Keratinocyte (primary cell): Measurements from ENCODE around the gene KBTBD4. TPM values are rescaled to one million over a fixed set of nuclear protein-coding genes. Genes with fewer than 3 reads are reported as not detected.

Experiments
- DNase-seq: peaks from one replicate; pipeline ENCODE4 v3.0.0-alpha.2; 2011; ENCODE audit warnings: low read depth, missing footprints, low spot score
- FAIRE-seq: peaks from 2 replicates; lab custom pipeline; 2011; peaks lifted over from hg19 to GRCh38; lab: Jason Lieb, UNC
- H2AFZ ChIP-seq: 2 replicates; pipeline ENCODE4 v1.6.0; 2012; ENCODE audit warnings: low read length, control low read depth, inconsistent platforms; ENCODE audit not compliant: control insufficient read depth
- H3K27ac ChIP-seq: 2 replicates; pipeline ENCODE4 v1.5.1; 2011; ENCODE audit warnings: low read length; ENCODE audit not compliant: control insufficient read depth, insufficient read depth
- H3K27me3 ChIP-seq: 3 replicates; pipeline ENCODE4 v1.6.0; 2011; ENCODE audit warnings: low read length; ENCODE audit not compliant: control insufficient read depth, insufficient read depth; ENCODE audit errors: extremely low read depth
- H3K36me3 ChIP-seq, 2 experiments: 2 replicates in 1 of 2; 3 replicates in 1 of 2; pipeline ENCODE4 v1.5.1; 2011; ENCODE audit warnings: low read length in 2 of 2, mild to moderate bottlenecking in 1 of 2; ENCODE audit not compliant: control insufficient read depth in 2 of 2, insufficient read depth in 2 of 2; ENCODE audit errors: extremely low read depth in 1 of 2
- H3K4me1 ChIP-seq: 3 replicates; pipeline ENCODE4 v1.5.1; 2011; ENCODE audit warnings: low read length; ENCODE audit not compliant: control insufficient read depth, insufficient read depth; ENCODE audit errors: extremely low read depth
- H3K4me2 ChIP-seq: 3 replicates; pipeline ENCODE4 v1.6.0; 2011; ENCODE audit warnings: low read depth, low read length; ENCODE audit not compliant: control insufficient read depth, insufficient read depth; ENCODE audit errors: extremely low read depth
- H3K4me3 ChIP-seq, 3 experiments: fragments of 200-600 bp in 1 of 3; sonication (generic) in 1 of 3; 2 replicates in 2 of 3; 3 replicates in 1 of 3; pipeline ENCODE4 v1.5.1; 2011 to 2016; ENCODE audit warnings: low read length in 3 of 3, mild to moderate bottlenecking in 3 of 3, control low read depth in 2 of 3, inconsistent platforms in 1 of 3, low read depth in 1 of 3, mixed read lengths in 1 of 3, mixed run types in 1 of 3, moderate library complexity in 1 of 3; ENCODE audit not compliant: control insufficient read depth in 2 of 3, insufficient read depth in 2 of 3; ENCODE audit errors: extremely low read depth in 1 of 3
- H3K79me2 ChIP-seq: 2 replicates; pipeline ENCODE4 v1.6.0; 2012; ENCODE audit warnings: low read length; ENCODE audit not compliant: control insufficient read depth, insufficient read depth
- H3K9ac ChIP-seq: 3 replicates; pipeline ENCODE4 v1.6.0; 2011; ENCODE audit warnings: low read length; ENCODE audit not compliant: control insufficient read depth, insufficient read depth; ENCODE audit errors: extremely low read depth
- H3K9me1 ChIP-seq: 3 replicates; pipeline ENCODE4 v1.6.0; 2011; ENCODE audit warnings: low read length; ENCODE audit not compliant: control insufficient read depth, insufficient read depth; ENCODE audit errors: extremely low read depth
- H3K9me3 ChIP-seq: 2 replicates; pipeline ENCODE4 v1.5.1; 2012; ENCODE audit warnings: low read depth, low read length; ENCODE audit not compliant: control insufficient read depth
- H4K20me1 ChIP-seq: 3 replicates; pipeline ENCODE4 v1.6.0; 2011; ENCODE audit warnings: low read length; ENCODE audit not compliant: control insufficient read depth, insufficient read depth; ENCODE audit errors: extremely low read depth
- CTCF ChIP-seq, 3 experiments: IDR thresholded peaks in 1 of 3; conservative IDR thresholded peaks in 1 of 3; optimal IDR thresholded peaks in 1 of 3; 2 replicates in 2 of 3; 3 replicates in 1 of 3; pipeline versions ENCODE3 to v1.5.1; 2011; ENCODE audit warnings: low read length in 3 of 3, mild to moderate bottlenecking in 3 of 3, moderate library complexity in 2 of 3, control low read depth in 1 of 3, inconsistent platforms in 1 of 3; ENCODE audit not compliant: insufficient read depth in 2 of 3; ENCODE audit errors: extremely low read depth in 1 of 3
- EZH2 ChIP-seq: IDR thresholded peaks from one replicate; pipeline ENCODE4 v1.6.1; 2012; ENCODE audit warnings: inconsistent platforms, mild to moderate bottlenecking, low read length, moderate library complexity
- dilution Hi-C: fragments of 300-500 bp; cut with MboI; formaldehyde crosslinking; loops from one replicate; pipeline ENCODE4 v1.7.0; 2020; ENCODE audit warnings: low sequenced_read_pairs; ENCODE audit not compliant: extremely low pct_ligation_motif_present
- polyA plus RNA-seq, 5 experiments: library from polyadenylated mRNA; depleted of rRNA in 3 of 5; stranded (reverse) in 3 of 5; stranded (forward) in 1 of 5; unstranded in 1 of 5; fragments of >200 nt; gene quantifications; 1 replicate in 1 of 5; 2 replicates in 3 of 5; 3 replicates in 1 of 5; pipeline versions ENCODE4 v1.2.1 to v1.2.3, GENCODE V29; 2011 to 2012; ENCODE audit warnings: missing spikeins in 2 of 5, low read depth in 1 of 5, low replicate concordance in 1 of 5

Gene KBTBD4
- polyA plus RNA-seq, 1 donor (not counting 4 experiments of a cell fraction or from before 2014, with no cell fraction given), result 15.4 TPM

- peak overlapping the region; percentile 71 for H3K27ac ChIP-seq
- no peak overlapping the region for H2AFZ ChIP-seq
- H3K4me1 ChIP-seq, result peaks cover 34% of the 10 kb centered on the region
- FAIRE-seq (no peak), DNase-seq (no peak)
- peak overlapping the region; percentile 88 for H3K9ac ChIP-seq
- H4K20me1 ChIP-seq, result peaks cover 3% of the 10 kb centered on the region
- TF ChIP-seq EZH2 (no peak), CTCF (optimal IDR thresholded peaks at IDR 0.05 in 1 of 3, IDR thresholded peaks at IDR 0.05 in 1 of 3, conservative IDR thresholded peaks at IDR 0.05 in 1 of 3; ENCODE audit: extremely low read depth in 1 of 3, insufficient read depth in 2 of 3, low read length in 3 of 3) (no peak)
- H3K36me3 ChIP-seq, result peaks cover 15 to 42% of the 10 kb centered on the region in 2 experiments
- peaks cover 38% of the 10 kb centered on the region for H3K79me2 ChIP-seq
- H3K4me3 ChIP-seq, result peak overlapping the region; percentile 6 to 89 (median 78)
- H3K4me2 ChIP-seq, result peak overlapping the region; percentile 87
- no peaks in the 10 kb centered on the region for H3K27me3 ChIP-seq
- dilution Hi-C loops, result no loop called here
- H3K9me1 ChIP-seq, result peaks cover 3% of the 10 kb centered on the region
- no peaks in the 10 kb centered on the region for H3K9me3 ChIP-seq
Observed at GRCh38 chr11:47577460-47578041, 1.2 kb downstream of the KBTBD4 start.

- H3K4me1 ChIP-seq, result peaks cover 40% of the 10 kb centered on the region
- FAIRE-seq (no peak), DNase-seq (no peak)
- peaks cover 46% of the 10 kb centered on the region for H3K79me2 ChIP-seq
- H3K27me3 ChIP-seq, result no peaks in the 10 kb centered on the region
- H2AFZ ChIP-seq, result no peak overlapping the region
- H3K4me2 ChIP-seq, result no peak overlapping the region
- TF ChIP-seq EZH2, result no peak
- no peak for TF ChIP-seq CTCF (optimal IDR thresholded peaks at IDR 0.05 in 1 of 3, IDR thresholded peaks at IDR 0.05 in 1 of 3, conservative IDR thresholded peaks at IDR 0.05 in 1 of 3; ENCODE audit: extremely low read depth in 1 of 3, insufficient read depth in 2 of 3, low read length in 3 of 3)
- H3K9me3 ChIP-seq, result no peaks in the 10 kb centered on the region
- H4K20me1 ChIP-seq, result peaks cover 9% of the 10 kb centered on the region
- dilution Hi-C loops, result no loop called here
- peak overlapping the region; percentile 3 for H3K27ac ChIP-seq
- H3K36me3 ChIP-seq, result peaks cover 6 to 30% of the 10 kb centered on the region in 2 experiments
- peaks cover 3% of the 10 kb centered on the region for H3K9me1 ChIP-seq
- no peak overlapping the region for H3K9ac ChIP-seq
- H3K4me3 ChIP-seq, result peak overlapping the region in 1 of 3 experiments; percentile 11
Observed at GRCh38 chr11:47573321-47573720, 5.4 kb downstream of the KBTBD4 start.
